Measurements from ENCODE around the gene MTARC2. TPM values are rescaled to one million over a fixed set of nuclear protein-coding genes. Genes with fewer than 3 reads are reported as not detected.

The MTARC2 gene
- polyA plus RNA-seq, 1 donor from 2014 or later: not detected

- Histone ChIP-seq H3K27ac (ENCODE audit: low read length) (no peak overlapping the region), H2AFZ (ENCODE audit: low read depth, low read length) (no peak overlapping the region), H3K36me3 (ENCODE audit: insufficient read depth, low read length) (no peaks in the 10 kb centered on the region), H3K27me3 (ENCODE audit: insufficient read depth, low read depth, low read length) (peaks cover 13% of the 10 kb centered on the region), H4K20me1 (ENCODE audit: insufficient read depth) (no peaks in the 10 kb centered on the region), H3K9me2 (ENCODE audit: insufficient read depth, low read length) (no peaks in the 10 kb centered on the region), H3K9me3 (ENCODE audit: low read length) (no peaks in the 10 kb centered on the region), H3K4me2 (ENCODE audit: low read length) (no peak overlapping the region), H3K4me3 (ENCODE audit: low read length) (no peak overlapping the region), H3K9ac (ENCODE audit: low read length) (no peak overlapping the region), H3K79me2 (replicated peaks; ENCODE audit: insufficient read depth, low read length) (no peaks in the 10 kb centered on the region), H3F3A (ENCODE audit: insufficient read depth, low read length, poor library complexity, severe bottlenecking) (no peaks in the 10 kb centered on the region)
- TF ChIP-seq REST (IDR thresholded peaks at IDR 0.05; ENCODE audit: borderline replicate concordance): no peak
- TF ChIP-seq EP300 (conservative IDR thresholded peaks at IDR 0.05; ENCODE audit: poor library complexity, severe bottlenecking): no peak
- no peak for TF ChIP-seq POLR2AphosphoS5 (IDR thresholded peaks at IDR 0.05)
- TF ChIP-seq TAF1 (IDR thresholded peaks at IDR 0.05; ENCODE audit: low read depth): no peak
- TF ChIP-seq MXI1 (conservative IDR thresholded peaks at IDR 0.05; ENCODE audit: poor library complexity, severe bottlenecking): no peak
- TF ChIP-seq SMC3 (conservative IDR thresholded peaks at IDR 0.05; ENCODE audit: poor library complexity): no peak
- TF ChIP-seq RAD21 (conservative IDR thresholded peaks at IDR 0.05): no peak
- TF ChIP-seq EZH2 (IDR thresholded peaks at IDR 0.05; ENCODE audit: borderline replicate concordance, insufficient read depth, low read length, poor library complexity, severe bottlenecking): no peak
- TF ChIP-seq, protein P1, sequence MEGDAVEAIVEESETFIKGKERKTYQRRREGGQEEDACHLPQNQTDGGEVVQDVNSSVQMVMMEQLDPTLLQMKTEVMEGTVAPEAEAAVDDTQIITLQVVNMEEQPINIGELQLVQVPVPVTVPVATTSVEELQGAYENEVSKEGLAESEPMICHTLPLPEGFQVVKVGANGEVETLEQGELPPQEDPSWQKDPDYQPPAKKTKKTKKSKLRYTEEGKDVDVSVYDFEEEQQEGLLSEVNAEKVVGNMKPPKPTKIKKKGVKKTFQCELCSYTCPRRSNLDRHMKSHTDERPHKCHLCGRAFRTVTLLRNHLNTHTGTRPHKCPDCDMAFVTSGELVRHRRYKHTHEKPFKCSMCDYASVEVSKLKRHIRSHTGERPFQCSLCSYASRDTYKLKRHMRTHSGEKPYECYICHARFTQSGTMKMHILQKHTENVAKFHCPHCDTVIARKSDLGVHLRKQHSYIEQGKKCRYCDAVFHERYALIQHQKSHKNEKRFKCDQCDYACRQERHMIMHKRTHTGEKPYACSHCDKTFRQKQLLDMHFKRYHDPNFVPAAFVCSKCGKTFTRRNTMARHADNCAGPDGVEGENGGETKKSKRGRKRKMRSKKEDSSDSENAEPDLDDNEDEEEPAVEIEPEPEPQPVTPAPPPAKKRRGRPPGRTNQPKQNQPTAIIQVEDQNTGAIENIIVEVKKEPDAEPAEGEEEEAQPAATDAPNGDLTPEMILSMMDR (IDR thresholded peaks at IDR 0.05; ENCODE audit: poor library complexity, severe bottlenecking): no peak
Measured at GRCh38 chr1:220789532-220790147, 41.5 kb downstream of the MTARC2 start.

DNA sequence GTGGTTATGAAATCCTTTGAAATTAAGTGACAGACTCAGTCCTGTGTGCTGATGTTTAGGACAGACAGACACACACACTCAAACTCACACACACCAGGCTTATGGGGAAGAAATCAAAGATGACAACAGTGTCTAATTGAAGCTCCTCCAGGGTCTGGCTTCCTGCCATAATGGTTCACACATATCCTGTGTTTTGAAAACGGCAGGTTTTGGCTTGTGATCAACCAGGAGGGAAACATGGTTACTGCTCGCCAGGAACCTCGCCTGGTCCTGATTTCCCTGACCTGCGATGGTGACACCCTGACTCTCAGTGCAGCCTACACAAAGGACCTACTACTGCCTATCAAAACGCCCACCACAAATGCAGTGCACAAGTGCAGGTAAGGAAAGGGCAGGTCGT is 43.2 kb downstream of the MTARC2 start:
- no peaks in the 10 kb centered on the region for H3K79me2 ChIP-seq (replicated peaks; ENCODE audit: insufficient read depth, low read length)
- H3K4me3 ChIP-seq (ENCODE audit: low read length): no peak overlapping the region
- H3K4me2 ChIP-seq (ENCODE audit: low read length): no peak overlapping the region
- H3K27ac ChIP-seq (ENCODE audit: low read length): no peak overlapping the region
- no peaks in the 10 kb centered on the region for H4K20me1 ChIP-seq (ENCODE audit: insufficient read depth)
- no peaks in the 10 kb centered on the region for H3K9me2 ChIP-seq (ENCODE audit: insufficient read depth, low read length)
- H3K36me3 ChIP-seq (ENCODE audit: insufficient read depth, low read length): no peaks in the 10 kb centered on the region
- peaks cover 8% of the 10 kb centered on the region for H3K27me3 ChIP-seq (ENCODE audit: insufficient read depth, low read depth, low read length)
- no peak overlapping the region for H2AFZ ChIP-seq (ENCODE audit: low read depth, low read length)
- H3F3A ChIP-seq (ENCODE audit: insufficient read depth, low read length, poor library complexity, severe bottlenecking): no peaks in the 10 kb centered on the region
- no peaks in the 10 kb centered on the region for H3K9me3 ChIP-seq (ENCODE audit: low read length)
- no peak for TF ChIP-seq RAD21 (conservative IDR thresholded peaks at IDR 0.05)
- no peak for TF ChIP-seq EZH2 (IDR thresholded peaks at IDR 0.05; ENCODE audit: borderline replicate concordance, insufficient read depth, low read length, poor library complexity, severe bottlenecking)
- no peak for TF ChIP-seq MXI1 (conservative IDR thresholded peaks at IDR 0.05; ENCODE audit: poor library complexity, severe bottlenecking)
- no peak for TF ChIP-seq SMC3 (conservative IDR thresholded peaks at IDR 0.05; ENCODE audit: poor library complexity)
- TF ChIP-seq EP300 (conservative IDR thresholded peaks at IDR 0.05; ENCODE audit: poor library complexity, severe bottlenecking): no peak
- TF ChIP-seq TAF1 (IDR thresholded peaks at IDR 0.05; ENCODE audit: low read depth): no peak
- TF ChIP-seq, protein P1 (IDR thresholded peaks at IDR 0.05; ENCODE audit: poor library complexity, severe bottlenecking): no peak
- no peak for TF ChIP-seq POLR2AphosphoS5 (IDR thresholded peaks at IDR 0.05)
- H3K9ac ChIP-seq (ENCODE audit: low read length): no peak overlapping the region
